Mucosa of rectum (tissue), 2 donors: Measurements from ENCODE around the gene OR5C1.
"Not testable (repeated sequence)": the region's sequence is repeated elsewhere in the genome, so short reads cannot be mapped to it uniquely, and the experiment has no call there.

Source experiments
- H3K27ac ChIP-seq, 2 donors: one replicate each; pipeline ENCODE4 v1.7.0; 2013; ENCODE audit warnings: inconsistent platforms in 2 of 2, low read depth in 2 of 2, low read length in 2 of 2
- H3K27me3 ChIP-seq, 2 donors: one replicate each; pipeline ENCODE4 v1.7.0; 2013; ENCODE audit warnings: low read length in 2 of 2; ENCODE audit not compliant: control insufficient read depth in 2 of 2, insufficient read depth in 2 of 2
- H3K36me3 ChIP-seq, 2 donors: one replicate each; pipeline ENCODE4 v1.7.0; 2013; ENCODE audit warnings: low read length in 2 of 2; ENCODE audit not compliant: control insufficient read depth in 2 of 2, insufficient read depth in 2 of 2
- H3K4me1 ChIP-seq, 2 donors: one replicate each; pipeline ENCODE4 v1.7.0; 2013; ENCODE audit warnings: low read length in 2 of 2, mild to moderate bottlenecking in 1 of 2; ENCODE audit not compliant: control insufficient read depth in 2 of 2, insufficient read depth in 2 of 2
- H3K4me3 ChIP-seq, 2 donors: one replicate each; pipeline ENCODE4 v1.7.0; 2013; ENCODE audit warnings: low read length in 2 of 2
- H3K9ac ChIP-seq, 2 donors: one replicate each; pipeline ENCODE4 v1.7.0; 2013; ENCODE audit warnings: low read length in 2 of 2, low read depth in 1 of 2, mild to moderate bottlenecking in 1 of 2
- H3K9me3 ChIP-seq, 2 donors: one replicate each; pipeline ENCODE4 v1.7.0; 2013; ENCODE audit warnings: low read length in 2 of 2; ENCODE audit not compliant: control insufficient read depth in 2 of 2
- donor health status: healthy.
- donor health status: Normal muscosa, but diverticular disease.

The OR5C1 gene

GRCh38 chr9:122822056-122822455, 33.3 kb downstream of the OR5C1 start:
- H3K4me3 ChIP-seq = no peak overlapping the region
- peaks cover 26 to 31% of the 10 kb centered on the region in 2 donors for H3K36me3 ChIP-seq
- no peak overlapping the region for H3K27ac ChIP-seq
- H3K27me3 ChIP-seq = no peaks in the 10 kb centered on the region
- no peaks in the 10 kb centered on the region for H3K9me3 ChIP-seq
- peaks cover 2 to 5% of the 10 kb centered on the region in 2 donors for H3K4me1 ChIP-seq
- H3K9ac ChIP-seq = no peak overlapping the region

GRCh38 chr9:122822938-122823337, 34.2 kb downstream of the OR5C1 start:
- Histone ChIP-seq H3K4me1 (peaks cover 6 to 9% of the 10 kb centered on the region in 2 donors), H3K27ac (no peak overlapping the region), H3K9ac (no peak overlapping the region), H3K9me3 (no peaks in the 10 kb centered on the region), H3K36me3 (peaks cover 25 to 26% of the 10 kb centered on the region in 2 donors), H3K4me3 (no peak overlapping the region), H3K27me3 (no peaks in the 10 kb centered on the region)

DNA sequence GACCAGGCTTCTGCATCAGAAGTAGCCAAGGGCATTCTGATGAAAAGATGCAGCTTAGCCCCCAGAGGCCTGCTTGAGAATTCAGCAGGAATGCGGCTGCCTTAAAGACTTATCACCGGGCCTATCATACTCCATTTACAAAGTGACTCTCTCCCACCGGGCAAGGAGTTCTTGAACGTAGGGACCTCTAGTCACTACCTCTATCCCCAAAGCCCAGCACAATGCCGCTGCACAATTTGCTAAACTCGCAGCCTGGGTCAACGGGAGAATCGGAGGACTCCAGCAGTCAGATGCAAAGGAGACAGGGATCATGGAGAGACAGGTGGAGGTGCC, 39.0 kb downstream of the OR5C1 start:
- Histone ChIP-seq H3K9me3 (no peaks in the 10 kb centered on the region), H3K36me3 (peaks cover 8 to 13% of the 10 kb centered on the region in 2 donors), H3K9ac (peak overlapping the region; percentile 96 to 97), H3K27ac (peak overlapping the region; percentile 97 to 98), H3K4me1 (peaks cover 4 to 9% of the 10 kb centered on the region in 2 donors), H3K27me3 (no peaks in the 10 kb centered on the region), H3K4me3 (peak overlapping the region; percentile 99 to 100)

- Histone ChIP-seq H3K9ac (peak overlapping the region in 1 of 2 donors; percentile 96), H3K27ac (peak overlapping the region; percentile 97 to 98), H3K4me3 (peak overlapping the region; percentile 99 to 100)
- H3K9me3 ChIP-seq, H3K27me3 ChIP-seq, H3K4me1 ChIP-seq, H3K36me3 ChIP-seq: not testable (repeated sequence)
These were observed 40.2 kb downstream of the OR5C1 start for GRCh38 chr9:122828965-122829284.

DNA sequence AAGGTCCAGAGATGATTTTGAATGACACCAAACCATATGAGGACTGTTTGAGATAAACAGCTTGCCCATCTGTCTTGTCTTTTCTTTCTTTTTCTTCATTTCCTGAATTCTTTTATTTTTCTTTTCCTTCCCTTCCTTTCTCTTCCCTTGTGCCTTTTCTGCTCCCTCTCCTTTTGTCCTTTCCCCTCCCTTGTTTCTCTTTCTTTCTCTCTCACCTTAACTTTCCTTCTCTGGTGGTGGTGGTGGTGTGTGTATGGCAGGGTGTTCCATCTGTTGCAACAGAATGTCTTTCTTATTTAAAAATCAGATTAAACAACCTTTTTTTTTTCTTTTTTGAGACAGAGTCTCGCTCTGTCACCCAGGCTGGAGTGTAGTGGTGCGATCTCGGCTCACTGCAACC, 43.5 kb downstream of the OR5C1 start:
- Histone ChIP-seq H3K9me3 (no peaks in the 10 kb centered on the region), H3K9ac (no peak overlapping the region), H3K27me3 (no peaks in the 10 kb centered on the region), H3K27ac (no peak overlapping the region), H3K4me3 (no peak overlapping the region), H3K4me1 (peaks cover 2 to 3% of the 10 kb centered on the region in 2 donors), H3K36me3 (no peaks in the 10 kb centered on the region)

GRCh38 chr9:122835313-122835731, 46.6 kb downstream of the OR5C1 start:
- H3K27me3 ChIP-seq = no peaks in the 10 kb centered on the region
- H3K27ac ChIP-seq = no peak overlapping the region
- H3K4me1 ChIP-seq = no peaks in the 10 kb centered on the region
- no peak overlapping the region for H3K4me3 ChIP-seq
- no peaks in the 10 kb centered on the region for H3K9me3 ChIP-seq
- H3K36me3 ChIP-seq = no peaks in the 10 kb centered on the region
- no peak overlapping the region for H3K9ac ChIP-seq

DNA sequence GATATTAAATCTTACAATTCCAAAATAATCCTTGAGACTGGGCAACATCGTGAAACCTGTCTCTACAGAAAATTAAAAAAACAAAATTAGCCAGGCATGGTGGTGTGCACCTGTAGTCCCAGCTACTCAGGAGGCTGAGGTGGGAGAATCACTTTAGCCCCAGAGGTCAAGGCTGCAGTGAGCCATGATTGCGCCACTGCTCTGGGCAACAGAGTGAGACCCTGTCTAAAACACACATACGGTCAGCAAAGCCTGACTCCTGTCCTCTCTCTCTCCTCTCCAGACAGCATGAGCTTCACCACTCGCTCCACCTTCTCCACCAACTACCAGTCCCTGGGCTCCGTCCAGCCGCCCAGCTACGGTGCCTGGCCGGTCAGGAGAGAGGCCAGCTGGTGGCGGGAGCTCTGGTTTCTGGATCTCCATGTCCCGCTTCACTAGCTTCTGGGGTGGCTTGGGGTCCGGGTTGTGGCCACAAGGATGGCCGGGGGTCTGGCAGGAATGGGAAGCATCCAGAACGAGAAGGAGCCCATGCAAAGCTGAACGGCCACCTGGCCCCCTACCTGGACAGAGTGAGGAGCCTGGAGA, 48.6 kb downstream of the OR5C1 start:
- H3K9me3 ChIP-seq = no peaks in the 10 kb centered on the region
- H3K27ac ChIP-seq = no peak overlapping the region
- no peaks in the 10 kb centered on the region for H3K4me1 ChIP-seq
- H3K36me3 ChIP-seq = no peaks in the 10 kb centered on the region
- H3K9ac ChIP-seq = no peak overlapping the region
- H3K27me3 ChIP-seq = no peaks in the 10 kb centered on the region
- H3K4me3 ChIP-seq = no peak overlapping the region

DNA sequence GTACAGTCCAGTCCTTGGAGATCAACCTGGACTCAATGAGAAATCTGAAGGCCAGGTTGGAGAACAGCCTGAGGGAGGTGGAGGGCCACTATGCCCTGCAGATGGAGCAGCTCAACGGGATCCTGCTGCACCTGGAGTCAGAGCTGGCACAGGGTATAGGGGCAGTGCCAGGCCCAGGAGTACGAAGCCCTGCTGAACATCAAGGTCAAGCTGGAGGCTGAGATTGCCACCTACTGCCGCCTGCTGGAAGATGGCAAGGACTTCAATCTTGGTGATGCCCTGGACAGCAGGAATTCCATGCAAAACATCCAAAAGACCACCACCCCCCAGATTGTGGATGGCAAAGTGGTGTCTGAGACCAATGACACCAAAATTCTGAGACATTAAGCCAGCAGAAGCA, 49.7 kb downstream of the OR5C1 start:
- H3K36me3 ChIP-seq, H3K4me1 ChIP-seq, H3K27me3 ChIP-seq, H3K9ac ChIP-seq, H3K27ac ChIP-seq, H3K9me3 ChIP-seq, H3K4me3 ChIP-seq: not testable (repeated sequence)
